Endothelial cell (in vitro differentiated cells): ENCODE data around the gene PPIE. TPM values are rescaled to one million over a fixed set of nuclear protein-coding genes. Genes with fewer than 3 reads are reported as not detected.

Source experiments
- DNase-seq: peaks from one replicate; pipeline ENCODE4 v3.0.0; 2021; ENCODE audit warnings: low spot score
- H3K27ac Mint-ChIP-seq: one replicate; pipeline ENCODE4 v1.8.0; 2021; ENCODE audit warnings: mixed read lengths, inconsistent platforms; ENCODE audit not compliant: unreplicated experiment
- H3K27me3 Mint-ChIP-seq: one replicate; pipeline ENCODE4 v1.8.0; 2021; ENCODE audit warnings: mild to moderate bottlenecking, moderate library complexity, mixed read lengths, inconsistent platforms; ENCODE audit not compliant: unreplicated experiment
- H3K36me3 Mint-ChIP-seq: one replicate; pipeline ENCODE4 v1.8.0; 2021; ENCODE audit warnings: mild to moderate bottlenecking, low read depth, mixed read lengths, inconsistent platforms; ENCODE audit not compliant: unreplicated experiment
- H3K4me1 Mint-ChIP-seq: one replicate; pipeline ENCODE4 v1.8.0; 2021; ENCODE audit warnings: mild to moderate bottlenecking, mixed read lengths, inconsistent platforms; ENCODE audit not compliant: unreplicated experiment
- H3K4me3 Mint-ChIP-seq: one replicate; pipeline ENCODE4 v1.8.0; 2021; ENCODE audit warnings: mild to moderate bottlenecking, mixed read lengths, inconsistent platforms; ENCODE audit not compliant: unreplicated experiment
- H3K9me3 Mint-ChIP-seq: one replicate; pipeline ENCODE4 v1.8.0; 2021; ENCODE audit warnings: mixed read lengths, inconsistent platforms; ENCODE audit not compliant: unreplicated experiment
- CTCF ChIP-seq: fragments of 200-600 bp; sonication (generic); IDR thresholded peaks from one replicate; pipeline ENCODE4 v1.5.0; 2021; ENCODE audit warnings: antibody characterized with exemption; ENCODE audit not compliant: unreplicated experiment
- total RNA-seq: library from RNA; stranded (reverse); fragmentation: NEBNext Ultra II Directional; extraction: Animal tissue kit (Norgen Biotek cat#: 25700); gene quantifications from one replicate; pipeline ENCODE4 v1.2.1, GENCODE V29; 2021; ENCODE audit not compliant: unreplicated experiment

The PPIE gene
- total RNA-seq, 1 donor from 2014 or later = 38.1 TPM

GRCh38 chr1:39704757-39705156 is 33.9 kb upstream of the PPIE start:
- Mint-ChIP-seq H3K36me3 (no peaks in the 10 kb centered on the region), H3K4me1 (peaks cover 10% of the 10 kb centered on the region), H3K9me3 (no peaks in the 10 kb centered on the region), H3K4me3 (no peak overlapping the region), H3K27me3 (peaks cover 12% of the 10 kb centered on the region), H3K27ac (no peak overlapping the region)
- DNase-seq = no peak
- TF ChIP-seq CTCF = no peak

GRCh38 chr1:39707506-39707905 is 31.2 kb upstream of the PPIE start:
- DNase-seq = no peak
- TF ChIP-seq CTCF = no peak
- Mint-ChIP-seq H3K27me3 (peaks cover 14% of the 10 kb centered on the region), H3K27ac (no peak overlapping the region), H3K4me1 (no peaks in the 10 kb centered on the region), H3K9me3 (no peaks in the 10 kb centered on the region), H3K36me3 (no peaks in the 10 kb centered on the region), H3K4me3 (no peak overlapping the region)

DNA sequence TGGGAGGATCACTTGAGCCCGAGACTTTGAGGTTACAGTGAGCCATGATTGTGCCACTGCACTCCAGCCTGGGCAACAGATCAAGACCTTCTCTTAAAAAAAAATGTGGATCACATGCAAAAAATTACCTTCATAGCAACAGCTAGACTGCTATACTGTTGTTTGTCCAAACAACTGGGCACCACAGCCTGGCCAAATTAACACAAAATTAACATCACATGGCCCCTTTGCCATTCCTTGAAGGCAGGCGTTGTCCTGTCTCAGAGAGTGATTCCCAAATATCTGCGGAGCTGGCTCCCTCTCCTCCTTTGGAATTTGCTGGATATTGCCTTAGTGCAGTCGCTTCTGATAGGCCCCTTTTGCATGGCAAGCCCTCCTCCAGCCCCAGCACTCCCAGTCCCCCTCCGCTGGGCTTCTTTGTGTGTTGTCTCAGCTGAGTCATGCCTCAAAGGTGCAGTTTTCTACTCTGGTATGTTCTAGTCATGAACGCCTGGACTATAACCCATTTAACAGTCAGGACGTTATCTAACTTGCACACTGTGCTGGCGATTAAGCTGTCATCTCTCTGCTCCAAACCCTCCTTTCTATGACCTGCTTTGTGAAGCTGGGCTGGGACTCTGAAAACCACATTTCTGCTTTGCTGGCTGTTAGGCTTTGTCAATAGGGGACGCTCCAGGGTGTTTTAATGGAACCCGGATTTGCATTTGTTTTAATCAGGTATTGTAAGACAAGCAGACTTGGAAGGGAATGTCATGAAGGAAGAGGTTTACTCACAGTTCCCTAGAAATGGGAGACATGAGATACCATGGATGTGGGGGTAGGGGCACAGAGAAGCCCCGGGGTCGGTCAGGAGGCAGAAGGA is 27.3 kb upstream of the PPIE start:
- no peaks in the 10 kb centered on the region for H3K36me3 Mint-ChIP-seq
- peaks cover 19% of the 10 kb centered on the region for H3K27me3 Mint-ChIP-seq
- no peak for DNase-seq
- no peaks in the 10 kb centered on the region for H3K4me1 Mint-ChIP-seq
- no peak overlapping the region for H3K4me3 Mint-ChIP-seq
- no peaks in the 10 kb centered on the region for H3K9me3 Mint-ChIP-seq
- TF ChIP-seq CTCF = no peak
- no peak overlapping the region for H3K27ac Mint-ChIP-seq

DNA sequence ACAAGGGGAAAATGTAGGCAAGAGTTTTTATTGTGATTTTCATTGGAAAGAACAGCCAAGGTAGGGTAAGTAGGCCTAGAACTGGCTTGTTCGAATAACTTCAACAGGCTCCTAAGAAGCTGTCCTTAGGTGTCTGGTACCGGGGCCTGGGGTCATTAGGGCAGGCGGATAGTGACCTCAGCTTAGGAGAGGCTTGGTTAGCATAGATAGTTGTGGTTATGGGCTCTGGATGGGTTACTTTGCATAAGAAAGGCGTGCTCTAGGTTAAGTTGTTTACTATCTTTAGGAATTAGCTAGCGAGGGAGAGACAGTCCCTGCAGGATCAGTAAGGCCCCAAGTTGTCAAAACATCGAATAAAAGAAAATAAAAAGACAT is 26.7 kb upstream of the PPIE start:
- Mint-ChIP-seq H3K4me1 (no peaks in the 10 kb centered on the region), H3K36me3 (no peaks in the 10 kb centered on the region), H3K27ac (no peak overlapping the region), H3K27me3 (peaks cover 17% of the 10 kb centered on the region), H3K9me3 (no peaks in the 10 kb centered on the region), H3K4me3 (no peak overlapping the region)
- no peak for DNase-seq
- no peak for TF ChIP-seq CTCF

- H3K4me3 Mint-ChIP-seq = no peak overlapping the region
- H3K27ac Mint-ChIP-seq = no peak overlapping the region
- H3K9me3 Mint-ChIP-seq = no peaks in the 10 kb centered on the region
- DNase-seq = no peak
- peaks cover 16% of the 10 kb centered on the region for H3K27me3 Mint-ChIP-seq
- TF ChIP-seq CTCF = no peak
- H3K4me1 Mint-ChIP-seq = no peaks in the 10 kb centered on the region
- no peaks in the 10 kb centered on the region for H3K36me3 Mint-ChIP-seq
These were observed 25.1 kb upstream of the PPIE start for GRCh38 chr1:39713557-39713956.
